Posterior cingulate gyrus (tissue), 11 donors: ENCODE measurements around the gene GPR85.
"Not testable (repeated sequence)": the region's sequence is repeated elsewhere in the genome, so short reads cannot be mapped to it uniquely, and the experiment has no call there.

Experiments used
- DNase-seq, 10 donors: peaks; one replicate each; pipeline versions ENCODE4 v3.0.0 to v3.0.0-alpha.2; 2020 to 2021; ENCODE audit warnings: mixed read lengths in 3 of 10
- intact Hi-C: fragments of 100-400 bp; cut with DNase I; formaldehyde crosslinking; loops from one replicate; pipeline ENCODE4 v1.15.1; 2023

Gene GPR85

GRCh38 chr7:113084496-113085172 lies 2.0 kb downstream of the GPR85 start:
- intact Hi-C loops, result no loop called here
- DNase-seq, result no peak

DNA sequence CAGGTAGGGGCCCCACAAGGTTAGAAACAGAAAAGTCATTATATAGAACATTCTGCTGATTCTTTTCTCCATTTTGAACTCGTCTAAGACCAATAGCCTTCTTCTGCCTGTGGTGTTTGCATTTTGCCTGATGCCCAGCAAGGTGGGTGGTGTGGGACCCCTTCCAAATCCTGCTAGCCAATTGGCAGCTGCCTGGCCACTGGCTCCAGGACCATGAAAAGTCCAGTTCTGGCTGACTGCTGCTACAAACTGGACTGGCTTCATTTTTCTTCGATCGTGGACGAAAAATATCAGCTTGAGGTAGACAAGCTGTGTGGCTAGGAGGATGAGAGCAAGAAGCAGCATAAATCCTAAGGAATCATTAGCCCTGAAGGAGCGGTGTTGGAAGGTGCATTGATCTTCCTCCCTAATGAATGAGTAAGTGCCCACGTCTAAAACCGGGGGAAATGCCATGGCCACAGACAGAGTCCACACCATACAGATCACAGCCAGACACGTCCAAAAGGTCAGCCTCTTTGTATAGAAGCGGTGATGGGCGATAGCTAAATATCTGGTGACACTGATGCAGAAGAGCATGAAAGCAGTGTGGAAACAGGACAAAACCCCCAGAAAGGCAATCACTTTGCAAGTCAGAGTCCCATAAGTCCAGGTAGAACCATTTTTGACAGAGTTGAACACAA lies 2.7 kb downstream of the GPR85 start:
- intact Hi-C loops, result no loop called here
- peak in 4 of 10 donors; percentile 9 to 82 (median 70) for DNase-seq

DNA sequence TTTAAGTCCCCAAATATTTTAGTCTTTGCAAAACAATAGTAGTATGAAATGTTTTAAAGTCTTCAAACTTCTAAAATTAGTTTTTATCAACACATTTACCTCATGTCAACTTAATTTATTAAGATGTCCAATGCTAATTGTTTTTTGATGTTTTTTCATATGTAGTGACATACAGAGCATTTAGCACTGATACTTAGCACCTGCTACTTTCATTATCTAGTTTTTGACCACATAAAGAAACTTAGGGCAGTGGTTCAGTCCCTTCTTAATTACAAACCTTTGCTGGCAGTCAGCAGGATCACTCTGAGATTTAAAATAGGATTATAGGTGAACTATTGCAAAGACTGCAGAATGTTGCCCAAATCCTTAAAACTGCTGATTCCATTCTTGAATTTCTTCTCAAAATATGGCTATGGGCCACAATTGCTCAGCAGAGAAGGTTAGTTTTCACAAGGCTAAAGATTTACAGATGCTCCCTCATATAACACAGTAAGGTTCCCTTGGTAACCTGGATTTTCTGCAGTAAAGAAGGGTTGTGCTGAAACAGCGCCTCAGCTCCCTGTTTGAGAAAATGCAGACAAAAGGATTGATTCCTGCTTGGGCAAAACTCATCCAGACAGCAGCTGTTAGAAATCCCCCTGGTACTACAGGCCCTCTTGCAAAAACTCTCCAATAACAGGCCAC lies 3.4 kb downstream of the GPR85 start:
- intact Hi-C loops, result no loop called here
- DNase-seq, result peak in 2 of 10 donors; percentile 8 to 42

- no peak for DNase-seq
- intact Hi-C loops, result no loop called here
Measured at GRCh38 chr7:113078331-113078730, 8.3 kb downstream of the GPR85 start.

DNA sequence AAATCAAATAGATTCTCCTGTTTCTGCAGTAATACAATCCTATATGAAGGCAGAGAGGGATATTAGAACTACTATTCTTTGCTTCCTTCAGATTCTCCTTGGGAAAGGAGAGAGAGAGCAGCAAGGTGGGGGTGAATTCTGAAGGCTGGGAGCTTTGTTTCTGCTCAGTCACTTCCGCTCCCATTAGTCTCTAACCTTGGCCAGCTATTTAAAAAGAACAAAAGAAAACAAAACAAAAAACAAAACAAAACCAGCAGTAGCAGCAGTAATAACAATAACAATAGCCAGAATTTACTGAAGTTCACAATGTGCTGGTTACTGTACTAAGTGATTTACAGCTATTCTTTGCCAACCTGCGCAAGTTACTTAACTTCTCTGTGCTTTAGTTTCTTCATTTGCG lies 9.9 kb downstream of the GPR85 start:
- DNase-seq, result no peak
- intact Hi-C loops, result no loop called here

DNA sequence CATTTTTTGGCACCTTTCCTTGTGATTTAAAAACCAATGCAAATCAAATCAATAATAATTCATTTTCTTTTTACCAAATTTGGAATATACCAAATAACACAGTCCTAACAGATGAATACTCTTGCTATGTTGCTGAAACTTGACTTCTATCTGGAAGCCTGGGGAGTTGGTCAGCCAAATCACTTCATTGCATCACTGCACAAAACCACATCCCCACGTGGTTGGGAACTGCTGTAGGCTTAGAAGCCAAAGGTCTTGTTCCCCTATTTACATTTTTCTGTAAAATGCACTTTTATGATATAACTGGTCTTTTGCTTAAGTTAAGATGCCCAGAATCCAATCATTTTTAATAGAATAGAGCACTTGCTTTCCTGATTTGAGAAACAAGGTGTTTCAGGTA lies 15.2 kb downstream of the GPR85 start:
- intact Hi-C loops, result no loop called here
- peak in 1 of 10 donors; percentile 41 for DNase-seq

DNA sequence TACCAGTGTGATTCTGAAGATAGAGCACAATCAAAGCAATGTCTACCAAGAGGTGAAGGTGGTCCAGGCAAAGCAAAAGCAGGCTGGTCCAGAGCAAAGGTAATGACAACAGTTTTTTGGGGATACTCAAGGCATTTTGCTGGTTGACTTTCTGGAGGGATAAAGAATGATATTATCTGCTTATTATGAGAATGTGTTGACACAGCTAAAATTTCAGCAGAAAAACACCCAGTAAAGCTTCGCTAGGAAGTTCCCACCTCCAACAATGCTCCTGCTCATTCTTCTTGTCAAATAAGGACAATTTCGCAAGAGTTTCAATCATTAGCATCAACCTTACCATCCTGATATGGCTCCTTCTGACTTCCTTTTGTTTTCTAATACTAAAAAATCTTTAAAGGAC lies 24.1 kb downstream of the GPR85 start:
- intact Hi-C loops, result no loop called here
- DNase-seq, result no peak

DNA sequence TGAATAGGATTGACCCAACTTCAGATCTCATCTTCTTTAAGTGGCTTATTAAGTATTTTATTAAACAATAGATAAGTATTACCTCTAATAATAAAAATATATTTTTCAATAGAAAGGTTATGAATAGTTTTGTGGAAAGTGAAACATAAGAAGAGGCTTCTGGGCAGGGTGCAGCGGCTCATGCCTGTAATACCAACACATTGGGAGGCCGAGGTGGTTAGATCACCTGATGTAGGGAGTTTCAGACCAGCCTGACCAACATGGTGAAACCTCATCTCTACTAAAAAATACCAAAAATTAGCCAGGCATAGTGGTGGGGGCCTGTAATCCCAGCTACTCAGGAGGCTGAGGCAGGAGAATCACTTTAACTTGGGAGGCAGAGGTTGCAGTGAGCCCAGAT lies 26.5 kb downstream of the GPR85 start:
- intact Hi-C loops, result no loop called here
- peak in 1 of 10 donors; percentile 24 for DNase-seq

- intact Hi-C loops, result no loop called here
- DNase-seq, result no peak
Measured at GRCh38 chr7:113054938-113055337, 31.7 kb downstream of the GPR85 start.

- DNase-seq, result peak in 3 of 10 donors; percentile 25 to 39 (median 33)
- intact Hi-C loops, result not testable (repeated sequence)
Measured at GRCh38 chr7:113054272-113054671, 32.4 kb downstream of the GPR85 start.

- DNase-seq, intact Hi-C loops: not testable (repeated sequence)
Measured at GRCh38 chr7:113049221-113049620, 37.4 kb downstream of the GPR85 start.

- intact Hi-C loops, result no loop called here
- no peak for DNase-seq
Measured at GRCh38 chr7:113046453-113046852, 40.2 kb downstream of the GPR85 start.

- no peak for DNase-seq
- intact Hi-C loops, result no loop called here
Measured at GRCh38 chr7:113045379-113045778, 41.2 kb downstream of the GPR85 start.

DNA sequence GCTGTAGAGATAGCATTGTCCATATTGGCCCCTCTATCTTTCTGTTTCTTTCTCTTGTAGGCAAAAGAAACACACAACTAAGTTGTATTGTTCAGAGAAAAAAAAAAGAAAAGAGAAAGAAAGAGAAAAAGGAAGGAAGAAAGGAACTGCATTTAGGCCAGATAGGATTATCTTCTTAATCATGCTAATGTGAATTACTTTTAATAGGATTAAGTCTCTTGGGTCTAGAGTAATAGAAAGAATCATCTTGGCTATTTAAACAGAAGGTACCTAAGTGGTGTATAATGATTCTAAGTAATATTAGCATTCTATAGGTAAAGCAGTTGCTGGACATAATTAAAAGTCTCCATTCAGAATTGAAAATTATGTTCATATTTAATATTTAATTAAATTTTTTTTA lies 42.2 kb downstream of the GPR85 start:
- intact Hi-C loops, result no loop called here
- no peak for DNase-seq

DNA sequence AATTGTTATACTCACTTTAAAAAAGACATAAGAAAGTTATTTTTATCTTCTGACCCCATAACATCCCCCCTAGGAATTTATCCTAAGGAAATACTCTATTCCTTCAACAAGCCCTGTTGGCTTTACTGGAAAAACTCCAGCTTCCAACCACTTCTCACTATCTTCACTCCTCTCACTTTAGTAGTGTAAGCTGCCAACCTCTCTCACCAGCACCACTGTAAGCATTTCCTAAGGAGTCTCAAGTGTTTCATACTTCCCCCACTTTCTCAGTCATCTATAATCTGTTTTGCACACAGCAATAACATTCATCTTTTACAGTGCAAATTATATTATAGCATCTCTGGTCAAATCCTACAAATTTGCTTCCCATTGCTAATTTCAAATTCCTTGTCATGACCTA lies 45.8 kb downstream of the GPR85 start:
- intact Hi-C loops, result no loop called here

GRCh38 chr7:113033959-113034358 lies 52.7 kb downstream of the GPR85 start:
- DNase-seq, result no peak
- intact Hi-C loops, result no loop called here

More for the DNA sequence above, 45.8 kb downstream of the GPR85 start:
- DNase-seq, result no peak
